HG03520 (cell line): Measurements from ENCODE around the gene HEMK1.

Experiments used
- ATAC-seq: cut with Tn5 transposase; IDR thresholded peaks from one replicate; pipeline ENCODE4 v1.9.1; 2021; ENCODE audit warnings: mild to moderate bottlenecking, moderate library complexity; ENCODE audit not compliant: unreplicated experiment

The HEMK1 gene

DNA sequence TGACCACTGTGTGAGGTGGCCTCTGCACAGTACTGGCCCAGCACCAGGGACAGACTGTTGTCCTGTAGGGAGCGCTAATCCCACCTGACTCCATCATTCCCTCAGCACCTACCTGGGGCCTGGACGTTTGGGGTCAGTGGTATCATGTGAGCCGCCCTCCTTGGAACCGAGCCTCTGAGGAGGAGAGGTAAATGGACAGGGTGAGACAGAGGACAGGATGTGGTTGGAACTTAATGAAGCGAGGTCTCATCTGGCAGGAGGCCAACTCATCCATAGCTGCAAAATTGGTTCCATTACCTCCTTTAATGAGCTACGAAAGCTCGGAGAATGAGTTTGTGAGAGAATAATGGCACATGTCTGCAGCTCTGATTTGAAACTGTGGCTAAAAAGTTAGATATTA lies 61.6 kb downstream of the HEMK1 start:
- ATAC-seq, result no peak

DNA sequence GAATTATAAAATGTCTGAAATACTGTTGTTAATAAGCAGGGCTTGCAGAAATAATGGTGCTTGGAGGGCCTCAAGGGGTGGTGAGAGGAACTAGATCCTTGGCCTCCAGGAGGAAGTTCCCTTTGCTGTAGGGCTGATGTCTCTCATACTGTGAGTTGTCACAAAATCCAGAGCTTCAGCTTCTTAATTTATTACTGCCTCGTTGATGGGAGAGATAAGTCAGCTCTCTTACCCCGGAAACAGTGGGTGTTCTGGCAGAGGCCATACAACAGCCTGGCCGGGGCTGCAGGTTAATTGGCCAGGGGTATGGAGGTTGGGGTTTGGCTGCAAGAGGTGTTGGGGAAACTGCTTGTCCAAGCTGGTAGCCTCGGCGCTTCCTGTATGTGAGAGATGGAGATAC lies 63.1 kb downstream of the HEMK1 start:
- ATAC-seq, result no peak

GRCh38 chr3:50633230-50633790 lies 64.0 kb downstream of the HEMK1 start:
- no peak for ATAC-seq

GRCh38 chr3:50635066-50635465 lies 65.7 kb downstream of the HEMK1 start:
- ATAC-seq, result no peak

- ATAC-seq, result no peak
Observed at GRCh38 chr3:50637011-50637410, 67.7 kb downstream of the HEMK1 start.

DNA sequence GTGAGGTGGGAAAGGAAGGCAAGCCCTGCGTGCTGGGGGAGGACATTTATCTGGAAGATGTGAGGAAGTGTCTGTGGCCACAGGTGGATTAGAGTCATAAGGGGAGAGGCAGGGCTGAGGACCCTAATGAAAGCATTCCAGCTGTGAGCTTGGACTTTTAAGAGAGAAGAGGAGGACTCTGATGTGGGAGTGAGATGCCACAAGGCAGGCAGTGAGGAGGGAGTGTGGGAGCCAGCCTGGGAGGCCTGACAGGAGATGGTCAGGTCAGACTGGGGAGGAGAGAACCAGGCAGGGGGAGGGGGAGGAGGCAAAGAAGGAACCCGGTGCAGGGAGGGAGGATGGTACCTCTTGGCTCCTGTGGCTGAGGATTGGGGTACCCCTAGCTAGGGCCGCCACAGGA lies 68.6 kb downstream of the HEMK1 start:
- ATAC-seq, result no peak

DNA sequence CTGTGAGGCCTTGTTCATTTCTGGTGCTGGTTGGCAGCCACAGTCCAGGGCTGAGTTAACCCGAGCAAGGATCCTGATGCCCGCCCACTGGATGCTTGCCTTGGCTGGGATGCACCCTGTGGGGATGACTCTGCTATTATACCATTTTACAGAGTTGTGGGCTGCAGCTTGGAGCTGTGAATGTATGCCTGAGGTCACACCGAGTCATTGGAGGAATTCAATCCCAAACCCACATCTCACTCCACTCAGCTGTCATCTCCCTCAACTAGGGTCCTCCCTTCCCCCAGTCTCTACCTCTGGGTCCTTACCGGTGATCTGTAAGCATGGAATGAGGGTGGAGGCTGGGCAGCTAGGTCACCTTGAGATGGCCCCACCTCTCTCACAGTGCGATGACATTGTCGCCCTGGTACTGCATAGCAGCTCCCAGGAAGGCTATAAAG lies 69.8 kb downstream of the HEMK1 start:
- ATAC-seq, result no peak

GRCh38 chr3:50642382-50642781 lies 73.1 kb downstream of the HEMK1 start:
- no peak for ATAC-seq

DNA sequence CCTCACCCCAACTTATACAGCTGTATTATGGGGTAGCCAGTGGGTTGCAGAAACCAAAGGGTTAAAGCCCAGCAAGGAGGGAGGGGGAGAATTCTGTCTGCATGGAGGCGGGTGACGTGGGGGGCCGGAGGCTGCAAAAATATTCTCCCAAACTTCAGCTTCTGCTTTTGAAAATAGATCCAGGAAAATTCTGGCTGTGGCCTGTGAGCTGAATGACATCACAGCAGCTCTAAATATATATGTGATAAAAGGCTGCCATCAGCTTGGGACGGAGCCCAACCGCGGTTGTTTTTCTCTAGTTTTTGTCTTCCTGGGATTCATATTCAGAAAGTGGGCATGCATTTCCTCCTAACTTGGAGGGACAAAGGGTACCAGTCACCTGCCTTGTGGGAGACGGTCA lies 75.2 kb downstream of the HEMK1 start:
- ATAC-seq, result no peak

- ATAC-seq, result no peak
Observed at GRCh38 chr3:50645378-50645777, 76.1 kb downstream of the HEMK1 start.
